ENCODE data around the gene PLOD2.

DNA sequence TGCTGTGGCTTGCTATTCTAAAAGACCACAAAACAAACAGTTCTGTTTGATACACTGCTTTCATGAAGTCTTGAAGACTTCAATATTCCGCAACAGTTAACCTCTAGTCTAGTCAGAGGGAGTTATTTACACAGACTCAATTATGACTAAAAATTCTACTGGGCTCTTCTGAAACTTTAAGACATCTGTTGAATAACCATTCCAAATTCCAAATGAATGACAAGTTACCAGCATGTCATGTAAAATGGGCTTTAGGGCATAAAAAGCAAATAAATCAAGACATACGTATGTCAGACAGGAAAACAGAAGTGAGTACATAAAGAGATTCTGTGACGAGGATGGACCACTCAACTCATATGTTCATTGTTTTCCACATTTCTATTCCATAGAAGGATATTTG, 93.9 kb downstream of the PLOD2 start:
- TF ChIP-seq, protein P1, sequence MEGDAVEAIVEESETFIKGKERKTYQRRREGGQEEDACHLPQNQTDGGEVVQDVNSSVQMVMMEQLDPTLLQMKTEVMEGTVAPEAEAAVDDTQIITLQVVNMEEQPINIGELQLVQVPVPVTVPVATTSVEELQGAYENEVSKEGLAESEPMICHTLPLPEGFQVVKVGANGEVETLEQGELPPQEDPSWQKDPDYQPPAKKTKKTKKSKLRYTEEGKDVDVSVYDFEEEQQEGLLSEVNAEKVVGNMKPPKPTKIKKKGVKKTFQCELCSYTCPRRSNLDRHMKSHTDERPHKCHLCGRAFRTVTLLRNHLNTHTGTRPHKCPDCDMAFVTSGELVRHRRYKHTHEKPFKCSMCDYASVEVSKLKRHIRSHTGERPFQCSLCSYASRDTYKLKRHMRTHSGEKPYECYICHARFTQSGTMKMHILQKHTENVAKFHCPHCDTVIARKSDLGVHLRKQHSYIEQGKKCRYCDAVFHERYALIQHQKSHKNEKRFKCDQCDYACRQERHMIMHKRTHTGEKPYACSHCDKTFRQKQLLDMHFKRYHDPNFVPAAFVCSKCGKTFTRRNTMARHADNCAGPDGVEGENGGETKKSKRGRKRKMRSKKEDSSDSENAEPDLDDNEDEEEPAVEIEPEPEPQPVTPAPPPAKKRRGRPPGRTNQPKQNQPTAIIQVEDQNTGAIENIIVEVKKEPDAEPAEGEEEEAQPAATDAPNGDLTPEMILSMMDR (IDR thresholded peaks at IDR 0.05) = no peak
- TF ChIP-seq POLR2AphosphoS5 (IDR thresholded peaks at IDR 0.05; ENCODE audit: low read depth, low read length) = no peak

Data from Panc1 (cell line).